HG03469 (cell line): ENCODE results near the gene CFAP65.

ENCODE experiments used
- ATAC-seq: cut with Tn5 transposase; IDR thresholded peaks from one replicate; pipeline ENCODE4 v1.9.1; 2021; ENCODE audit warnings: mild to moderate bottlenecking, moderate library complexity, moderate number of reproducible peaks; ENCODE audit not compliant: unreplicated experiment

The CFAP65 gene

DNA sequence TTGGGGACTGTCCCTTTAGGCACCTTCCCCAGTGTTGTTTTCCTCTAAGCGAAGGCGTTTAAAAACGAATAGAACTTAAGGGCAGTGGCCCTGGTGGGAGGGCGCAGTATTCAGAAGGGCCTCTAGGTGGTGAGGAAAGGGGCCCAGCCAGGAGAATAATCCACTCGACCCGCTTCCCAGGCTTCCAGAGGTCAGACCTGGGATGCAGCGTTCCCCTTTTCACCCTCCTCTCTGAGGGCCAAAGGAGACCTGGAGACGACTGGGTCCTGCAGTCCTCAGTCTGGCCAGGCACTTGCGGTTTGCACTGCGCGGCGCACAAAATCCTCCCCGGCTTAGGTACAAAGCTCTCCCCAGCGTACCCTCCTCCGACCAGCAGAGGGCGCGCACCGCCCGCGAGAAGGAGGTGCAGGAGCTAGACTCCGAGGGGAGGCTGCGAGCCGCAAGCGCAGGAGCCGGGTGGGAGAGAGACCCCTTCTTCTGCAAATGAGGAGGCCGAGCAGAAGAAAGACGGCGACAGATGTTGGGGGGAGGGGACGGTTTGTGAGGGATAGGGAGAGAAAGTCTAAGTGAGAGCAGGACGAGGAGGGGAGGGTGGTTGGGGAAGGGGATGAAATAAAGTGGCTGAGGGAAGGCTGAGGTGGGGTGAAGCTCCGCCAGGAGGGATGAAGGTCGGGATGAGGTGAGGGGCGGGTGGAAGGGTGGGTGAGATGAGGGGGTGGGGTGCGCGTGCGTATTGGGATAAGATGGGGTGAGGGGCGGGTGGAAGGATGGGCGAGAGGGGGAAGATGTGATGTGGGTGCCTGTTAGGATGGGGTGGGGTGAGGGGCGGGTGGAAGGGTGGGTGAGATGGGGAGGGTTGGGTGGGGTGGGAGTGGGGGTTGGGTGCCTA, 61.2 kb downstream of the CFAP65 start:
- ATAC-seq: peak; percentile 85

DNA sequence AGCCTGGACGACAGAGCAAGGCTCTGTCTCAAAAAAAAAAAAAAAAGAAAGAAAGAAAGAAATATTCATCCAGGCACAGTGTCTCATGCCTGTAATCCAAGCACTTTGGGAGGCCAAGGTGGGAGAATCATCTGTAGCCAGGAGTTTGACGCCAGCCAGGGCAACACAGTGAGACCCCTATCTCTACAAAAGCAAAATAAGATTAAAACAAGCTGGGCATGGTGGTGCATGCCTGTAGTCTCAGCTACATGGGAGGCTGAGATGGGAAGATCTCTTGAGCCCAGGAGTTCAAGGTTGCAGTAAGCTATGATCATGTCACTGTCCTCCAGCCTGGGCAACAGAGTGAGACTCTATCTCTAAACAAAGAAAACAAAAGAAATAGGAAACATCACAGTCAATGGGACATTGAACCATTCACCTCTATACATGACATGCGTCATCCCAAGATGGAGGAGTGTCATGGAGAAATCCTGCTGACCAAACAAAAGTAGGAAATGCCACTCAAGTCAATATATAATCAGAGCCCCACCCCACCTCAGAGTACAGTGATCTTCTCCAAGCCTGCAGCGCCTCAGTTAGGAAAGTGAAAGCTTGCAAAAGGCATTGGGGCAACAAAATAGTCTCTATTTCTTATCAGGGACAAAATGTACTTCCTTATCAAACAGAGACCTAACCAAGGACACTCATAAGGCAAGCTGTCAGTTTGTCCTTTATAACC, 66.1 kb downstream of the CFAP65 start:
- no peak for ATAC-seq

DNA sequence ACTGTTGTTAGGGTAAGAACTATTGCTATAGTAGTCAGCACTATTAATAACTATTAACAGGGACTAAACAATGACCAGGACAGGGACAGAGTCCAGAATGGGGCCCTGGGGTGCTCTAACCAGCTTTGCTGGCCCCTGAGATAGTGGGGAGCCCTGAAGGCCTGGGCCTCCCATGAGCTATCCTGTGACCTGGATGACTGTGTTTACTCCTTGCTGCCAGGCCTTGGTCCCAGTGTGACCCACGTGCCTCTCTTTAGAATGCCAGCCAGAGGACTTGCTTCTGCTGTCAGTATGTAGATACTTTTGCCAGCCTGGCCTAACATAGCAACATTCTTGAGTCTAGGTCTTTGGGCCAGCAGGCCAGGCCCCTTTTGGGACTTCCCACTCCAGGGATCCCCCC, 70.4 kb downstream of the CFAP65 start:
- no peak for ATAC-seq

DNA sequence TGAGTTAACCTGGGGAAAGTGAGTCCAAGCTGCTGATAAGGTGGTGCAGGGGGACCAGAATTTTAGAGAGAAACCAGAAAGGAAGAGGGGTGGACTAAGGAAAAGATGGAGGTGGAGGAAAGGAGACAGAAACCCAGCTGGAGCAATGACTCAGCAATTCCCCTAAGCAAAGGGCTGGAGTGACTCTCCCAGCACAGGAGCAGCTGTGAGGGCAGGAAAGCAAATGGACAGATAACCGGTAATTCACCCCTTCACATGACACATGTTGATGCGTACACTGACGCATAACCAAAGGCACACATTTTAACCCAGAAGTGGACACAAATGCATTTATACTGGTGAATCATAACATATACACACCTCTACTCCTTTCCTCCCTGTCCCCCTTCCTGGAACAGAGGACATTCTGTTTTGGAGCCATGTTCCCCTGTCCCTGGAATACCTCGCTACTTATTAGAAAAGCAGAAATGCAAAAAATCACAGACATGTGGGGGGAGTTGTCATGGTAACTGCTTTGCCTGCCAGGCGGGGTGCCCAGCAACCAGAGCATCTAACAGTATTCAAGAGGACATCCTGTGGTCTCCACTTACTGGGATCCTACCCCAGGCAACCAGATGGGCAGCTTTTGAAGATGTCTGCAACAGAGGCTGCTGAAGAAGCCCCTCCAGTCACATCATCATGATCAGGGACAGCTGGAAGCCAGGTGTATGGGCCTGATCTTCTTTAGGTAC, 77.1 kb downstream of the CFAP65 start:
- ATAC-seq: no peak

GRCh38 chr2:218963601-218964000, 77.7 kb downstream of the CFAP65 start:
- ATAC-seq: no peak

DNA sequence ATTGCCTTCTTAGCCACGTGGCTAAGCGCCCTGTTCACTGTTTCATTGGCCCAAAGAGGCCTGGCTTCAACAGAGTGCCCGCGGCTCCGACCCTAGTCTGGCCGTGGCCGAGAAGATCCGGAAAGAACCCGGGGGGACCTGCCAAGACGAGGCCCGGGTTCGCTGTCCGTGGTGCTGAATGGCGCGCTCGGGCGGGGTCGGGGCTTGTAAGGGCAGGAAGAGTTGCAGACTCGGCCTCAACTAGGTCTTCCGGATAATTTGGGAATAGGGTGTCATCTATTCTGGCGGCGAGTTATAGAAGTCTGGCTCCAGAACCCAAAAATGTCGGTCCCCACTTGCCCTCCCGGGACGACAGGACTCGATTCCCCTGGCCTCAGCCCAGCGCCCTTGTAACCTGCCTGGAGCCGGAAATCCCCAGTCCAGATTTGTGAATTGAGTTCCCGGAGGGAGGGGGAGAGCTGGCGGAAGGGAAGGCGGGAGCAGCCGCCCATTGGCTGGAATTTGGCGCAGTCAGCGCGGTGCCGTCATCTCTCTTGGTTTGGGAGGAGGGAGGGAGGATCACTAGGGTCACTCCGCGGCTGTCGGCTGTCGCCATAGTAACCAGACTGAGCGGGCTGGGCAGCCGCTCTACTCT, 78.3 kb downstream of the CFAP65 start:
- no peak for ATAC-seq

DNA sequence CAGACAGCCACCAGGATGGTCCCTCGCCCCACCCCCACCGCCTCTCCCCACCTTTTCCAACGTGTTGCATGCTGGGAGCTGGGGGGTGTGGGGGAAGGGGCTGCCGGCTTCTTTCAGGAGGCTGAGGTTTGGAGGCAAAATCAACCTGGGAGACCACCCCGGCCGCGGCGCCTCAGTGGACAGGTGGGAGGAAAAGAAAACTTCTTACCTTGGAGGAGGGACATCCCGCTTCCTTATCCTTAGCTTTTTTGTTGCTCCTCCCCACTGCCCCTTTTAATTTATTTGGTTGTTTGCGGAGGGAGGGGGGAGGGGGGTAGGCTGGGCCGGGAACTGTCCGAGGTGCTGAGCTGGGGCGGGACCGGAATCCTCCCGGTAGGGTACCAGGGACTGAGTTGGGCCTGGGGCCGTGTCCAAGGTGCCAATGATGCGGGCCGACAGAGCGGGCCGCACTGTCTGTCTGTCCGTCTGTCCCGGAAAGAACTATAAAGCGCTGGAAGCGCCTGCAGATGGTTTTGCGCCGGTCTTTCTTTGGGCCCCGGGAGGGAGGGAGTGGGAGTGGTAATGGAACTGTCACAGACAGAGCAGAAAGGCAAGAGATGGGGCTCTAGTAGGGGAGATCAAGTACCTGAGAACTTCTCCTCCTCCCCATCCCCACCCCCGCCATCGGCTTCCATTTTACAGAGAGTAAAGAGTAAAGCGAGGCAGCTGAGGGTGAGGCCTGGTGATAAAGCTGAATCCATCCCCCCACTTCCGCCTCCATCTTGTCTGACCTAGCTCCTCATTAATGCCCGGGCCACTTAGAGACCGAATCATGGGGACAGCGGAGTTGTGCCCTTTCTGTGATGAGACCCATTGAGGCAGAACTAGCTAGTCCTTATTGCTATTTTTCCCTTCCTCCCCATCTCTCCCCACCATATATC, 79.4 kb downstream of the CFAP65 start:
- ATAC-seq: no peak

- no peak for ATAC-seq
These were observed 80.1 kb downstream of the CFAP65 start for GRCh38 chr2:218961229-218961628.

GRCh38 chr2:218960309-218961165, 80.8 kb downstream of the CFAP65 start:
- no peak for ATAC-seq

DNA sequence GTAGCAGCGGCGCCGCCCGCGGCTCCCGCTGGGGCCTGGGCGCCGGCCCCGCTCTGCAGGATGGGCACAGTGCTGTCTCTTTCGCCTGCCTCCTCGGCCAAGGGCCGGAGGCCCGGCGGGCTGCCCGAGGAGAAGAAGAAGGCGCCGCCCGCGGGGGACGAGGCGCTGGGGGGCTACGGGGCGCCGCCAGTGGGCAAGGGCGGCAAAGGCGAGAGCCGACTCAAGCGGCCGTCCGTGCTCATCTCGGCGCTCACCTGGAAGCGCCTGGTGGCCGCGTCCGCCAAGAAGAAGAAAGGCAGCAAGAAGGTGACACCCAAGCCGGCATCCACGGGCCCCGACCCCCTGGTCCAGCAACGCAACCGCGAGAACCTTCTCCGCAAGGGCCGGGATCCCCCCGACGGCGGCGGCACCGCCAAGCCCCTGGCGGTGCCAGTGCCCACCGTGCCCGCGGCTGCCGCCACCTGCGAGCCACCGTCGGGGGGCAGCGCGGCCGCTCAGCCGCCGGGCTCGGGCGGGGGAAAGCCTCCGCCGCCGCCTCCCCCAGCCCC, 81.5 kb downstream of the CFAP65 start:
- peak; percentile 8 for ATAC-seq

DNA sequence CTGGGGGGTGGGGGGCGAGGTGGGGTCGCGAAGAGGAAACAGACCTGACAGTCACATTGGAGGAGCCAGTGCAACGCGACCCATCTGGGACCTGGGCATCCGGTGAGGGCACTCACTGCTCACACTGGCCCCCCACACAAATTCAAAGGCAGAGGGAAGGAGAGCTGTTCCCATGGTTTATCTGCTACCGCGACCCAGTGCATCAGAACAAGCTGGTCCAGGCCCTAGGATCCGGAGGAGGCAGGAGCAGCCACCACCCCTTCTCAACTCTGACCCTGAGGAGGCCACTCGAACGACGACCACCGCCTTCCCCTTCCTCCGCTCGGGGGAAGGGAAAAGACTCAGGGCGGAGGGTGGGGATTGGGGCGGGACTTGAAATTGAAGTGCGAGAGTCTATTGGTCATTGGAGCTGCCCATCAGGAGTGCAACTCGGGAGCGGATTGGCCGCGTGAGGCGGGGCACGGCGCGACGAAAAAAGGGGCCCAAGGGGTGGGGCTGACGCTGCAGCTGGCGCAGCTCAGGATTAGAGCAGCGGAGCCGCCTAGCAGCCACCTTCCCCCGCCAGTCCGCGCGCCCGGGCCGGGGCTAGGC, 82.1 kb downstream of the CFAP65 start, which contains the start of gene CDK5R2:
CDK5R2 (plus strand) TSS at position 526 of the 591 bp plus-strand sequence. CDS start 155 bp downstream, outside the sequence.
- ATAC-seq: peak; percentile 92

- ATAC-seq: no peak
These were observed 83.0 kb downstream of the CFAP65 start for GRCh38 chr2:218958276-218958675.

- ATAC-seq: no peak
These were observed 83.6 kb downstream of the CFAP65 start for GRCh38 chr2:218957671-218958070.

- no peak for ATAC-seq
These were observed 85.3 kb downstream of the CFAP65 start for GRCh38 chr2:218956039-218956438.

DNA sequence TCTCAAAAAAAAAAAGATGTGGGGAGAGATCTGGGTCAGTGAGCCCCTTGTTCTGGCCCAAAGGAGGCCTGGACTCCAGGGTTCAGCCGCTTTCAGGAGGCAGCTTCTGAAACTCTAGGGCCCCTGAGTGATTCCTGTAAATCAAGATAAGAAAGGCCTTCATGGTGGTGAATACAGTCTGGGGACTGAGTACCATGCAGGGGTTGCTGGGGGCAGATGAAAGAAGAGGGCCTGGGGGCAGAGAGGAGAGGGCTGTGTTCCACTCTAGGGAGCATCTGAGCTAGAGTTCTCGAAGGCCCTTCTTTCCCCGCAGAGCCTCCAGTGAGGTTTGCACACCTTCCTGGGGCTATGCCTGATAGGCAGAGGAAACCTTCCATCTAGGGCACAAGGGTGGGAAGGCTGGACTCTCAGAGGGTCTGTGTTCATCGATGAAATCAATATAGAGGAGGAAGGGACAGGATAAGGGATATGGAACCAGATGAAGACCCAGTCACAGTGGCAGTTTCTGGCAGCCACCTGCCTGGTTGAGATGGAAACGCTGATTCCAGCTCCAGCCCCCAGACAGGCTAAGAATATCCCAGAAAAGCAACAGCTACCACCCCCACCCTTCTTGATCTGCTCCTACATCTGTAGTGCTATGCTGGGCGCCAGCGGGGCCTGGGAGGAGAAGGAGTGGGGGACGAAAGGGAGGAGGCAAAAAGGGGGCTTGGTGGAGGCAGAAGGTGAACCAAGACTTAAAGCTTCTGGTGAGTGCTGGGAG, 86.6 kb downstream of the CFAP65 start:
- no peak for ATAC-seq

- ATAC-seq: no peak
These were observed 87.9 kb downstream of the CFAP65 start for GRCh38 chr2:218953366-218953954.
